GM18868 (cell line): ENCODE results near the gene SALL3.

Source experiments
- ATAC-seq: cut with Tn5 transposase; IDR thresholded peaks from one replicate; pipeline ENCODE4 v1.9.1; 2021; ENCODE audit warnings: mild to moderate bottlenecking, moderate library complexity; ENCODE audit not compliant: unreplicated experiment

The SALL3 gene

GRCh38 chr18:79000997-79001396 is 21.4 kb downstream of the SALL3 start:
- ATAC-seq, result no peak

- no peak for ATAC-seq
Observed at GRCh38 chr18:79005653-79006052, 26.0 kb downstream of the SALL3 start.

- no peak for ATAC-seq
Observed at GRCh38 chr18:79006106-79006795, 26.6 kb downstream of the SALL3 start.

GRCh38 chr18:79007440-79007839 is 27.8 kb downstream of the SALL3 start:
- ATAC-seq, result no peak

- ATAC-seq, result no peak
Observed at GRCh38 chr18:79008356-79008940, 28.8 kb downstream of the SALL3 start.

GRCh38 chr18:79010802-79011201 is 31.2 kb downstream of the SALL3 start:
- ATAC-seq, result no peak

- no peak for ATAC-seq
Observed at GRCh38 chr18:79011300-79011870, 31.8 kb downstream of the SALL3 start.

GRCh38 chr18:79013869-79014268 is 34.3 kb downstream of the SALL3 start:
- ATAC-seq, result no peak

GRCh38 chr18:79018911-79019310 is 39.3 kb downstream of the SALL3 start:
- no peak for ATAC-seq

GRCh38 chr18:79019881-79020280 is 40.3 kb downstream of the SALL3 start:
- no peak for ATAC-seq

- ATAC-seq, result no peak
Observed at GRCh38 chr18:79022603-79023002, 43.0 kb downstream of the SALL3 start.

- ATAC-seq, result no peak
Observed at GRCh38 chr18:79026491-79026890, 46.9 kb downstream of the SALL3 start.

- ATAC-seq, result no peak
Observed at GRCh38 chr18:79030680-79031079, 51.1 kb downstream of the SALL3 start.

- ATAC-seq, result no peak
Observed at GRCh38 chr18:79042276-79042675, 62.7 kb downstream of the SALL3 start.

GRCh38 chr18:79043288-79043687 is 63.7 kb downstream of the SALL3 start:
- no peak for ATAC-seq

- ATAC-seq, result no peak
Observed at GRCh38 chr18:79046522-79046921, 66.9 kb downstream of the SALL3 start.

GRCh38 chr18:79047556-79048244 is 68.1 kb downstream of the SALL3 start:
- ATAC-seq, result no peak

- ATAC-seq, result no peak
Observed at GRCh38 chr18:79048245-79048632, 68.6 kb downstream of the SALL3 start.

- no peak for ATAC-seq
Observed at GRCh38 chr18:79049506-79049905, 69.9 kb downstream of the SALL3 start.
